CD4-positive, alpha-beta T cell treated with Interleukin-4 for 4 hours (primary cell): ENCODE measurements around the gene HNRNPM.

ENCODE experiments used
- DNase-seq: peaks from one replicate; pipeline ENCODE4 v3.0.0-alpha.2; 2020

HNRNPM gene

DNA sequence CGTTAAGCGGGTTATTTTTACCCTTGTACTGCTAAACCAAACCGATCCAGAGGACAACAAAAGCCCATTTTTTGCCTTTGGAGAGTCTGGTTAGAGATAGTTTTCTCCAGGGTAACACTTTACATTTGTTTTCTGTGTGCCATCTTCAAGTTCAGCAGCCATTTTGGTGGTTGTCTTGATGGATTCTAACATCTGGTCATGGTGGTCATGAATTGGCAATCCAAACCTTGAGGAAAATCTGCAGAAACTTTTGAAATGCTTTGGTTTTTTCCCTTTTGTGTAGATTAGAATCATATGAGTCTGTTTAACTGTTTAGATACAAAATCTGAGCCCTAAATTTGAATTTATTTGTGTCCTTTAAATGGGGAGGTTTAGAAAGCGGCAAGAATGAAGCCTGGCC lies 16.6 kb downstream of the HNRNPM start:
- no peak for DNase-seq

DNA sequence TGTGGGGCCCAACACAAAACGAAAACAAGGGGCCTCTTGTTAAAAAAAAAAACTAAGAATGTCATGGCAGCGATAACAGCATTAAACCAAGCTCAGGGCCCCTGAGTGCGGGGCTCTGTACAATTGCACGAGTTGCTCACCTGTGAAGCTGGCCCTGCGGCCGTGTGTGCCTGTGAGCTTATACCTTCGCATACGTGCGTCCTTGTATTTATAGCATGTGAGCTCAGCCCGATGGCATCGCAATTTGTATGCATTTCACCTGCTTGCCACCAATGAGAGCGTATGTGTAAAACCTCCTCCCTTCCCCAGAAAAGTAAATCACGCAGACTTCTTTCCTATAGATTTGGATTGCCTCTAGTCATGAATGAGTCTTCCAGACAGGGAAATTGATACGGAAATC lies 17.1 kb downstream of the HNRNPM start:
- no peak for DNase-seq

DNA sequence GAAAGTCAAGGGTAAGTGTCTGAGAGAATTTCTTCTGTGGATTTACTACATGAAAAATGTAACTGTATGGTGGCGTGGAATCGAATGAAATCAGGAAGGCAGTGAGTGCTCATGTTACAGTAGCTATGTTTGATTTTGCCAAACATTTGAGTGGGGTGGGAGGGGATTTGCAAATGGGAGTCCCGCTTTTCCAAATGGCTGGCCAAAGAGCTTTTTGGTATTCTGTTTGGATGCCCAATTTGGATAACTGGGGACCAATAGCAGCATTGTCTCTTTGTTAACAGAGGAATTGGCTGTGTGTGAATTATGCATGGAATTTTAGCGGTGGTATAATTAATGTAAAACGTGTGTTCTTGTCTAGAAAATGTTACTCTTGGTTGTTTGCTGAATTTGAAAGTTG lies 17.8 kb downstream of the HNRNPM start:
- DNase-seq: no peak

DNA sequence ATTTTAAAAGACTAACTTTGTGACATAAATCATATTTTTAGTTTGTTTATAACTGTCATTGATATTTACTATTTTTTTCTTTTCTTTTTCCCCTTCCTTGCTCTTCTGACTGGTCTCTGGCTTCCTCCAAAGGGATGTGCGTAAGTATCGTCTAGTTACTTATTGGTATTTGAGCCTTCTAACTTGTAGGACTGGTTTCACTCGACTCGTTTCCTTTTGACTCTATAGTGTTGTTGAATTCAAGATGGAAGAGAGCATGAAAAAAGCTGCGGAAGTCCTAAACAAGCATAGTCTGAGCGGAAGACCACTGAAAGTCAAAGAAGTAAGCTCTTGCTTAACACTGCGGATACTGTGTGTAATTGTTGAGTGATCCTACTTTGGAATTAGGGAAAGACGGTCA lies 18.6 kb downstream of the HNRNPM start:
- DNase-seq: no peak

DNA sequence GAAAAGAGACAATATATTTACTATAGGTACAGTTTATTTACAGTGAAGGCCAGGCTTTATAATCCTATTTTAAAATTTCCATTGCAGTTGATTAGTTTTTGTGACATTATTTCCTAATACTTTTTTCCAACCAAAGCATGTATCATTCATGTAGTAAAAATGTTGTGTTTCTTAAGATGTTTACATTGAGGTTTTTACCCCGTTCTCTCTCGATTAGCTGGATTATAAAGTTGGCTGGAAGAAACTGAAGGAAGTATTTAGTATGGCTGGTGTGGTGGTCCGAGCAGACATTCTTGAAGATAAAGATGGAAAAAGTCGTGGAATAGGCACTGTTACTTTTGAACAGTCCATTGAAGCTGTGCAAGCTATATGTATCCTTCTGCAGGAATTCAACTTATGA lies 21.2 kb downstream of the HNRNPM start:
- no peak for DNase-seq

DNA sequence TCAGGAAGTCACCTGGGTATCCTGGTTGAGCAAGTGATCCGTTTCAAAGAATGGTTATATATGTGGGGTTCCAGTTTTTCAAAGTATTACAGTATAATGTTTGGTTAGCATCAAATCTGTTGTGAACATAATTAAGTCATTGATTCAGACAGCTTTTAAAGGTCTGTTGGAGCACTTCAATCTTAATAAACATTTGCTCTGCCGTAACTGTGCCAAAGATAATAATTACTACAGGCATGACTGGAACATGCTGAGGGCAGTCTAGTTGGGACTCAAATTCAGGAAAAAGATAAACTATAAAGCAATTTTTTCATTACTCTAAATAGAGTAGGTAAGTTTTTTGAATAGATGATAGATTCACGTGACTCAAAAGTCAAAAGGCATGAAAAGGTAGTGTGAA lies 23.3 kb downstream of the HNRNPM start:
- DNase-seq: no peak

DNA sequence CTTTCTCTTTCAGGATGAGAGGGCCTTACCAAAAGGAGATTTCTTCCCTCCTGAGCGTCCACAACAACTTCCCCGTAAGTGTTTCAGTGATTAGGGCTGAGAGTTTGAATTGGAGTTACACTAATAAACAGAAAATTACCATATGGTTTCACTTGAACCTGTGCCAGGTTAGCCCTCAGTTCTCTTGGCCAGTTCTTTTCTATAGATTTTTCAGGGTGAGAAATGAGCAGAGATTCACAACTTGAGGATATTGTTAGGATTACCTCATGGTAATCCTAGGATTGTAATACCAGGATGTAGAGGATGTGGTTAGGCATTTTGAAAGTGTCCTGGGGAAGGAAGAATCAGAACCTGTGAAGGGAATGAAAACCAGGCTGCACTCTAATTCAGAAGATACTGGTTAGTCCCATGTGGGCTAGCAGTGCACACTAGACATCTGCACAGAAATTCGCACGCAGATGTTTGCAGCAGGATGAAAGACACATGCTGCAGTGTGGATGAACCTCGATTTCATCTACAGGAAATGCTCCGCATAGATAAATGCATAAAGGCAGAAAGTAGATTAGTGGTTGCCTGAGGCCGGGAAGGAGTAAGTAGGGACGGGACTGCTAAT lies 24.1 kb downstream of the HNRNPM start:
- no peak for DNase-seq

DNA sequence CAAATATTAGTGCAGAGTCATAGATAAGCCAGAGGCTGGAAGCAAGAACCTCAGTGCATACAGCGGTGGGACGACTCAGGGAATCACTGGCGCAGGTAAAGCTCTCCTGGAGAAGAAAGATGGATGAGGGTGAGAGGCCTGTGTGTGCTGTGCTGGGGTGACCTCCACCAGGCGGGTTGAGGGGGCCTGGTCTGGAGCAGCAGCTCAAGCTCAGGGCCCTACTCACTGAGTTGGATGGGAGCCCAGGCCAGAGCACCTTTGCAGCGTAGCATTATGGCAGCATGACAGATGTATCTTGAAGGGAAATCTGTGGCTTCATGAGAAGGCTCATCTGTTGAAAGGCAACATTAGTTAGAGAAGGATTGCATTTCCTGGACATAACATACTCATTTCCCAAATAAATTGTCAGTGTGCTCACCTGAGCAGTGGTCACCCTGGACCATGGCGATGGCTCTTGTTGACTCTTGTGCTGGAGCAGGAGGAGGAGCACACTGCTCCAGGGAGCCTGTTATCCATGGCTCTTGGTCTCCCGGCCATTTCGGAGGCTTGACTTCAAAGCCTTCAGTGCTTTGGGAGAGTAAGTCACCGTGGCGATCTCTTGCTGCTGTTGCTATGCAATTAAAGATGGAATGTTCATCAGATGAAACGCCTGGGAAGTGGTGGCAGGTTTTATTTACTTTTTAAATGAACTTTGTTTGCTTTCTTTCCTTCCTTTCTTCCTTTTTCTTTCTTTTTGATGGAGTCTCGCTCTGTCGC lies 25.0 kb downstream of the HNRNPM start:
- no peak for DNase-seq

DNA sequence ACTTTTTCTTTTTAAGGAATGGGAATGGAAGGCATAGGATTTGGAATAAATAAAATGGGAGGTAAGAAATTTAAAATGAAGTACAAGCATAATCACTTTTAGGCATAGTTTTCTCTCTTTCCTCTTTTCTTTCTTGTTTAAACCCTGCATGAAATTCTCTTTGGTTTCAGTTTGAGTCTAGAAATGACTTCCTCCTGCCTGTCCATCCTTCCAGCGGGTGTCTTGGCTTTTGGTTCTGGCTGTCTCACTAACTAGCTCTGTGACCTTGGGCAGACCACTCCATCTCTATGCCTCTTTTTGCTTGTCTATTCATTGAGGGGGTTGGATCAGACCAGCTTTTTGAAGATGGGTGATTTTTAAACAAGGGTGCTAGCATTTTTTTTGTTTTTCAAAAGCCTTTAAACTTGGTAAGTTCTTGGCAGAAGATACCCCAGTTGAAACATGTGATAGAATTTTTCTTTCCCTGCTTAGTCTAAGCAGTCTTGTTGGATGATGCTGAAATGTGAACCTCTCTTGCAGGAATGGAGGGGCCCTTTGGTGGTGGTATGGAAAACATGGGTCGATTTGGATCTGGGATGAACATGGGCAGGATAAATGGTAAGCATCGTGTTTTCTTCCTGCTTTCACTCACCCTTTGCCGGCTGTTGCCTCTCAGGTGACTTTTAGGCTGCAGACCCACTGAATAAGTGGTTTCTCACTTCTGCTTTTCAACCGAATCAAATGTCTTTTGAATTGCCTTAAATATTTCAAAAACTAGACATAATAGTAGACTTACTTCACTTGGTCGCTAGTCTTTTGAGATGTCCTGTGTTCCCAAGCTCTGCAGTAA lies 29.1 kb downstream of the HNRNPM start:
- DNase-seq: no peak

DNA sequence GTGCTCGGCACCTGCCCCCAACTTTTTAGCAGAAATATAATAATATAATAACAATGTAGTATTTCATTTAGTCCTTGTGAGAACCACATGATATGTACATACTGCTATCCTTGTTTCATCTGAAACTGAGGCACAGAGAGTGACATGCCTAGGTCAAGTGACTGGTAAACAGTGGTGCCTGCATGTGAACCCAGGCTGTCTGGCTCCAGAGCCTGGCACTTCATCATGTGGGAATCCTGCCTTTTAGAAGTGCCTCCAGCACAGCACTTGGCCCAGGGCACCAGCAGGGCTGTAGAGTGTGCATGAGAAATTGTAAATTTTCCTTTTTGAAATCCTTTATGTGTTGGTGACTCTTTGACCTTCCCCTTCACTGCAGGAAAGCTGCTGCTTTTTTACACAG lies 30.2 kb downstream of the HNRNPM start:
- no peak for DNase-seq

DNA sequence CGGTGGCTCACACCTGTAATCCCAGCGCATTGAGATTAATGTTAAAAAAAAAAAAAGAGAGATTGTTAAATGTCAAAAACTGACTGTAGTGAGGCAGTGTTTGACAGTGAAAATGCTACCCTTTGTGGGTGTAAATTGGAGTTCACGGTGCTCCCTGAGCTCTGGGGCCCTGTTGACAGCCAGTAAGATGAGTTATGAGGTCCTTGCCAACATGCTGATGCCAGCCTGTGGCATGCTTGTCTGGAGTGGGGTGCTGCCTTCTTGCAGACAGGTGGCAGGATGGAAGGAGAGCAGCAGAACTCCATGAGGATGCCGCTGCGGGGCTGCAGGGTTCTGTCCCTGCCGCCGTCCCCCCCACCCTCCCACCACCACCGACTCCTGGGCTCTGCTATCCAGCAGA lies 31.7 kb downstream of the HNRNPM start:
- no peak for DNase-seq

DNA sequence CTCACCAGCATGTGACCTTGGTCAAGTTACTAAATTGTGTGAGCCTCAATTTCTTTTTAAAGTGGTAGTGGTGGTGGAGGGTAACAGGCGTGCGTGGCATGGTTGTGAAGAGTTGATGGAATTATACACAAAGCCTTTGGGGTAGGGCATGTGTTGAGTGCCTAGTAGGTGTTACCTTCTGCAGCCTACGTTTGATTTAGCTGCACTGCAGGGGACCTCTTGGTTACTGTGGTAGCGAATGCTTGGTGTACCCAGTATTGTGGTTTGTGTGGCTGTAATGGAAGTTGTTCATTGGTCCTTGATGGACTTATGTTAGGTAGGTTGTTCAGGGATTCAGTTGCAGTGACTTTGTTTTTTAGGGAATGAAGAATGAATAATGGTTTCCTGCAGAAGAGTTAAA lies 33.1 kb downstream of the HNRNPM start:
- no peak for DNase-seq

DNA sequence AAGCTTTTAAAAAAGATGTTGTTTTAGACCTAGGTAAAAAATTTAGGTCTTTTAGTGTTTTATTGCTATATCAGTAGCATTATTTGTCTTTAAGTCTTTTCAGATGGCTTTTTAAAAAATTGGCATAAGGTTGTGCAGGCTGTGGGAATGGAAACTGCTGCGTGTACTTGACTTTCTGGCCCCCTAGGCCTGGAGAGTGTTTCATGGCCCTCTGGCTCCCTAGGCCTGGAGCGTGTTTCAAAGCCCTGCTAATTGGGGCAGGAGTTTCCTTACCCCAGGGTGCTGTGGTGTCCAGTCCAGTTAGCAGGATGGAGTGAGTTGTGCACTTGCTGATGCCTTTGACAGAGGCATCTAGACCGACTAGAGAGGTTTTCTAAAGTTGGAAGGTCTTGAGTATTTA lies 33.8 kb downstream of the HNRNPM start:
- DNase-seq: no peak

DNA sequence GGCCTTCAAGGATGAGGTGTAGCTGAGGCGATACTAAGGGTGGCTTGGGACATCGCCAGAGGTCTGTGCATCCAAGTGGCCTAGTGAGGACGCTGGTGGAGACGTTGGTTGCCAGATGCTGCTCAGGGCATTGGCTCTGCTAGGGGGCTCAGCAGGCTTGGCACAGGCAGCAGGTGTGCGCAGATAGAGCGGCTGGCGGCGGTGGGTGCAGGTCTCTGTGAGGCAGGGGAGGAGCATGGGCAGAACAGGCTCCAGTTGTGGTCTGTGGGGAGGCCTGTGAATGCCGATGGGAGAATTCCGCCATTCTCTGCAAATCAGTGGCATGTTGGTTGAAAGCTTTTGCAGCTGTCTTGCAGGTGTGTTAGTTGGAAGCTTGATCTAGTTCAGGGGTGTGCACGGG lies 36.4 kb downstream of the HNRNPM start:
- no peak for DNase-seq

DNA sequence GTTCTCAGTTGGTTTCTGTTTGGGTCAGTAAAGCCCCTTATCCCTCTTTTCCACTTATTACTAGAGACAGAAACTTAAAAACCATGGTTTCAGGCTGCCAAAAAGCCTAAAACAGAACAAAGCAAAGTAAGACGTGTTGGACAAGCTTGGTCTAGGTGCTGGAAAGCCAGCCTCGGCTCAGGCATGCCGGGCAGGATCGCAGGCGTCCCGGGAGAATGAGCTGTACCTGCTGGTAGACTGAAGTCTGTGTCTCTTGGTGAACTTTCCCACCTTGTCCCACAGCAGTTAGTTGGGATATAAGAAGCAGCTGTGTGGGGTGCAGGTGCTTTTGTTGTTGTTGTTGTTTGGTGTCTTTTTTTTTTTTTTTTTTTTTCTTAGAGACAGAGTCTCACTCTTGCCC lies 36.8 kb downstream of the HNRNPM start:
- no peak for DNase-seq

DNA sequence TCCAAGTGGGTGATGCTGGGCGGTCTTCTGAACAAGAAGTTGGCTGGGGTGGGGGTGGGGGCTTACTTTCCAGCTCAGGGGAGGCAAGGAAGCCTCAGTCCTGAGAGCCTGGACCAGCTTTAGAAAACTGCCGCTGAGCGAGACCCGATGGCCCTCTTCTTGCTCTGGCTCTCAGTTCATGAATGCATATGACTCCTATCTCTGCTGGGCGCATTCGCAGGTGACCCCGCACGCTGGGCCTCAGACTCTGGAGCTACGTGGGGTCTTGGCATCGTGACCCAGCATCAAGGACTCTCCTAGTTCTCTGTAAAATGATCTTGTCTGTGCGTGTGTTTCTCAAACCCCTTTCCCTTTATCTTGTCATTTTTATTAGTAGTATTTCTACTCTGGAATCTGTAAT lies 37.9 kb downstream of the HNRNPM start:
- DNase-seq: no peak

DNA sequence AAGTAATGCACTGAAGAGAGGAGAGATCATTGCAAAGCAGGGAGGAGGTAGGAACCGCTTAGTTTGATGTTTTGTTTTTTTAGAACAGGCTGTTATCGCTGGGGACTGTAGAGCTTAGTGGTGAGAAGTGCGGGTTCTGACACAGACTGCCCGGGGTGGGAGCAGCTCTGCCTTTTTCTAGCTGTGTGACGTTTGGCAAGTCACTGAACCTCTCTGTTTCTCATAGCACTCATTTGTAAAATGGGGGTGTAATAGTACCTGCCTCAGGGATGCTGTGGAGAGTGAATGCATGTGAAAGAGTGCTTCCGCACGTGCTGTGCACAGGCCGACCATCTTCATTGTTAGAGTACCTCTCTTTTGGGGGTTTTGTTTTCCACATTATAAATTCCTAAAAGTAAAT lies 38.4 kb downstream of the HNRNPM start:
- no peak for DNase-seq

DNA sequence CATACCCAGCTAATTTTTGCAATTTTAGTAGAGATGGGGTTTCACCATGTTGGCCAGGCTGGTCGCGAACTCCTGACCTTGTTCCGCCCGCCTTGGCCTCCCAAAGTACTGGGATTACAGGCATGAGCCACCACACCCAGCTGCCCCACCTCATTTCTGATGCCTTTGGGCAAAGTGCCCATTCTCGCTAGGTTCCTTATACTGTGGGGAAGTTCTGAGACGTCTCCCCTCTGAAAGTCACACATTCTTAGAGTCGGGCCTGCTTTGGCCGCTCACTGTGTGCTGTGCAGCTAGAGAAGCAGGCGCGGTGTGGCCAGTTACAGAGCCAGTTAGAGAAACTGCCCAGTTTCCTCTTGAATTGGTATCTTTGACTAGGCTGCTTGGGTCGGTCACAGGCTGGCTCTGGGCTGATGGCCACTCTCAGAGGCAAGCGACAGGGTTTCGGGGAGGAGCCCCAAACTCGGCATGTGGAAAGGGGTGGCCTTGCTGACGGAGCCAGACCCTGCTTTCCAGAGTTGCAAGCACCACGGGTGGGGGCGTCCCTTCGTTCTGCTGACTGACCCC lies 39.6 kb downstream of the HNRNPM start:
- peak; percentile 16 for DNase-seq

DNA sequence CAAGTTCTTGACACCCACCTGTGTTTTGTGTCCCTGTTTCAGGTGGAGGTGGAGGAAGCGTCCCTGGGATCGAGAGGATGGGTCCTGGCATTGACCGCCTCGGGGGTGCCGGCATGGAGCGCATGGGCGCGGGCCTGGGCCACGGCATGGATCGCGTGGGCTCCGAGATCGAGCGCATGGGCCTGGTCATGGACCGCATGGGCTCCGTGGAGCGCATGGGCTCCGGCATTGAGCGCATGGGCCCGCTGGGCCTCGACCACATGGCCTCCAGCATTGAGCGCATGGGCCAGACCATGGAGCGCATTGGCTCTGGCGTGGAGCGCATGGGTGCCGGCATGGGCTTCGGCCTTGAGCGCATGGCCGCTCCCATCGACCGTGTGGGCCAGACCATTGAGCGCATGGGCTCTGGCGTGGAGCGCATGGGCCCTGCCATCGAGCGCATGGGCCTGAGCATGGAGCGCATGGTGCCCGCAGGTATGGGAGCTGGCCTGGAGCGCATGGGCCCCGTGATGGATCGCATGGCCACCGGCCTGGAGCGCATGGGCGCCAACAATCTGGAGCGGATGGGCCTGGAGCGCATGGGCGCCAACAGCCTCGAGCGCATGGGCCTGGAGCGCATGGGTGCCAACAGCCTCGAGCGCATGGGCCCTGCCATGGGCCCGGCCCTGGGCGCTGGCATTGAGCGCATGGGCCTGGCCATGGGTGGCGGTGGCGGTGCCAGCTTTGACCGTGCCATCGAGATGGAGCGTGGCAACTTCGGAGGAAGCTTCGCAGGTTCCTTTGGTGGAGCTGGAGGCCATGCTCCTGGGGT lies 41.0 kb downstream of the HNRNPM start:
- DNase-seq: no peak

DNA sequence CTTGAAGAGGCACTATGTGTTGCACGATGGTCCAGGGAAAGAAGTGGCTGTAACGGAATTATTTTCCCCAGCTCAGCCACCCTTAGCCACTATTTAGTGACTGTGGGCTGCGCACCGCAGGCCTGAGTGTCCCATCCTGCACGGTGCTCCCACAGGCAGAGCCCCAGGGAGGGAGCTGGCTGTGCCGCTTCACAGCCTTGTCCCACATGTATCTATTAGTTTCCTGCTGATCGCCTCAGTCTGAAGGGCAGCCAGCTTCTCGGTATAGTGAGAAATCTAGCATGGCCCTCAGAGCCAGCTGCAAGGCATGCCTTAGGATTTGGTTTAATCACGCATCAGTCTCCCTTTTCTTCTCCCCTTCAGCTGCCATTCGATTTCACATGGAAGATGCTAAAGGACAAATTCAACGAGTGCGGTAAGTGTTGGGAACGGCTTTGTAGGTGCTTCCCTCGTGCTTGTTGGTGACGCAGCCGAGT lies 41.9 kb downstream of the HNRNPM start:
- DNase-seq: no peak

DNA sequence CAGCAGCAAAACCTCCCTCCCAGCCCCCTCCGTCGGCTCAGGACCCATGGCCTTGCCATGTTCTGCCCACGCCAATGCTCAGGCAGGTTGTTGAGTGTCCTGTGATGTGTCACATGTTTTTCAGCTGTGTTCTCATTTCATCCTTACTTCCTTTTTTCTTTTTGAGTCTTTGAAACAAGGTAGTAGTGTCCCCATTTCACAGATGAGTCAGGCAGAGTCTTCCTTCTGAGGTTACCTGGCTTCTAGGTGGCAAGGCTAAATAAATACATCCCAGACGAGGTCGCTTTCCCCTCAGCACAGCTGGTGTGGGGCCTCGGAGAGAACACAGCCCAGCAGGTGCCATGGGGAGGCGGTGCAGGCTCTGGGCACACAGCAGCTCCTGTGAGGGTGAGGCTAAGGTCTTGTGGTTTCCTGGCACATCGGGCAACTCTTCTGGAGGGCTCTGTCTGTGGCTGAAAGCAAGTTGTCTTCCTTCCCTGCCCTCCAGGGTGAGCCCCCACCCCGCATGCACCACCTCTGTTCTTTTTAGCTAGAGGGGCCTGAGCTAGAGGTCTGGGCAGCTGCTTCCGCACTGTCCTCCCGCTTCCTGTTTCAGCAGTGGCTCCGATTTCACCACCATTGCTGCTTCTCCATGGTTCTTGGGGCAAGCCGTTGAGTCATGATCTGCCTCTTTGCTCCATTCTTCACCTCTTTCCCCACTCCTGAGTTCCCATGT lies 42.5 kb downstream of the HNRNPM start:
- peak; percentile 74 for DNase-seq

DNA sequence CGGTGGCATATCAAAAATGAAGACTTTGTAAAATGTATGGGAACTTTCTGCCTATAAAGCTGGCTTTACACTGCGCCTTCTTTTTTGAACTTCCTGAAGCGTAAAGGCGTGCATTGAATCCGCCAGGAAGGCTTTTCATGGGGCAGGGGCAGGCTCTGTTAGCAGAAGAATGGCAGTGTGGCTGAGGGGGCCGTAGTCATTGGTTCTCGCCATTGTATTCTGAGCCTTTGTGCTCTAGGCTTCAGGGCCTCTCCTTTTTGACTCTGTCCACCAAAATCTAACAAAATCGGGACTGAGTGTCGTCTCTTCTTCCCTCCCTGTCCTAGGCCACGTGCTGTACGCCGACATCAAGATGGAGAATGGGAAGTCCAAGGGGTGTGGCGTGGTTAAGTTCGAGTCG lies 43.6 kb downstream of the HNRNPM start:
- no peak for DNase-seq
